ENCODE results near the gene ATP5PO. TPM values are rescaled to one million over a fixed set of nuclear protein-coding genes. Genes with fewer than 3 reads are reported as not detected.

ATP5PO gene
- total RNA-seq, 2 experiments from 2014 or later: 234 to 241 TPM

GRCh38 chr21:33859373-33860102, 56.1 kb downstream of the ATP5PO start:
- intact Hi-C loops (cut with micrococcal nuclease): no loop called here
- H3K27ac Mint-ChIP-seq: no peak overlapping the region
- no peak overlapping the region for H3K4me3 Mint-ChIP-seq
- POLR2A ChIA-PET: no interaction called here
- no peaks in the 10 kb centered on the region for H3K4me1 Mint-ChIP-seq (ENCODE audit: low read depth)
- ATAC-seq (no peak), DNase-seq (no peak)
- H3K36me3 Mint-ChIP-seq (ENCODE audit: low read depth): no peaks in the 10 kb centered on the region
- no peaks in the 10 kb centered on the region for H3K9me3 Mint-ChIP-seq
- H3K27me3 Mint-ChIP-seq: no peaks in the 10 kb centered on the region
- CTCF ChIA-PET: no interaction called here
- no peak for TF ChIP-seq CTCF (IDR thresholded peaks at IDR 0.05)

- no peak for TF ChIP-seq CTCF (IDR thresholded peaks at IDR 0.05)
- Mint-ChIP-seq H3K4me3 (no peak overlapping the region), H3K27me3 (no peaks in the 10 kb centered on the region), H3K4me1 (ENCODE audit: low read depth) (no peaks in the 10 kb centered on the region), H3K9me3 (no peaks in the 10 kb centered on the region), H3K27ac (no peak overlapping the region), H3K36me3 (ENCODE audit: low read depth) (no peaks in the 10 kb centered on the region)
- intact Hi-C loops (cut with micrococcal nuclease): no loop called here
- DNase-seq (no peak), ATAC-seq (no peak)
- CTCF ChIA-PET: interaction anchor here (1.0 kb wide), 1 partner anchor 9 kb away, joined by 3 read pairs; no protein-coding TSS in a partner anchor
- POLR2A ChIA-PET: no interaction called here
These were observed 56.8 kb downstream of the ATP5PO start for GRCh38 chr21:33858667-33859372.

- H3K9me3 Mint-ChIP-seq: no peaks in the 10 kb centered on the region
- no peaks in the 10 kb centered on the region for H3K36me3 Mint-ChIP-seq (ENCODE audit: low read depth)
- H3K27me3 Mint-ChIP-seq: no peaks in the 10 kb centered on the region
- no peak overlapping the region for H3K27ac Mint-ChIP-seq
- TF ChIP-seq CTCF (IDR thresholded peaks at IDR 0.05): no peak
- DNase-seq (no peak), ATAC-seq (no peak)
- no peaks in the 10 kb centered on the region for H3K4me1 Mint-ChIP-seq (ENCODE audit: low read depth)
- ChIA-PET CTCF (interaction anchor here (1.0 kb wide), 1 partner anchor 8 kb away, joined by 3 read pairs; no protein-coding TSS in a partner anchor), POLR2A (no interaction called here)
- H3K4me3 Mint-ChIP-seq: no peak overlapping the region
- intact Hi-C loops (cut with micrococcal nuclease): no loop called here
These were observed 57.5 kb downstream of the ATP5PO start for GRCh38 chr21:33857846-33858666.

DNA sequence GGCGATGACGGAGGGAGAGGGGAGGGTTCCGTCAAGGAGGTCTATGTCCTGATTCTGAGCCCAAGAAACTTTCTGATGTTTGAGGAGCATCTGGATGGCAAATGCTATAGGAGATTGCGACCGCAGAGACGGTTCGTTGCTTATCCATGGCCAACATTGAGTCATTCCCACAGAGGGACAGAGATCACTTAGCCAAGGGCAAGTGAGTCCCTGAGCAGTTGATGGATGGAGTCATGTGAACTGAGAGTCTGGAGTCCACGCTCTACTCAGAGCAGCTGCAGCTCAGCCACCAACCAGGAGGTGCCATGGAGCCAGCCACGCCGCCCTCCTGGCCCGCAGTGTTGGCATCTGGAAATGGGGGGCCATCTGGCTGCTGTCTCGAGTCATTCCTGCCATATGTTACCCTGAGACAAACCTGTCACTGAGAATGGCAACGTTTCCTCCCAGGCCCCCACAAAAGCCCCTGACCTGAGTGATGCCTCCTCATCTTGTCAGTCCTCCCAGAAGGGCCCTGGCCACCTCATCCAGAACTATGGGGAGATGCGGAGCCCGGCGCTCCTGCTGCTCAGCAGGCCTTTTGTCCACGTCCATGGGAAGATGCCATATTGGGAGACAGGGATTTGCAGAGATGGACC, 58.6 kb downstream of the ATP5PO start:
- Mint-ChIP-seq H3K36me3 (ENCODE audit: low read depth) (no peaks in the 10 kb centered on the region), H3K9me3 (no peaks in the 10 kb centered on the region), H3K4me3 (no peak overlapping the region), H3K27ac (no peak overlapping the region), H3K27me3 (no peaks in the 10 kb centered on the region), H3K4me1 (ENCODE audit: low read depth) (no peaks in the 10 kb centered on the region)
- ChIA-PET CTCF (interaction anchor here (0.7 kb wide), 1 partner anchor 56 kb away, joined by 4 read pairs; no protein-coding TSS in a partner anchor), POLR2A (no interaction called here)
- ATAC-seq (no peak), DNase-seq (no peak)
- TF ChIP-seq CTCF (IDR thresholded peaks at IDR 0.05): no peak
- intact Hi-C loops (cut with micrococcal nuclease): no loop called here
